Activated CD4-positive, CD25-positive, alpha-beta regulatory T cell treated with anti-CD3 and anti-CD28 coated beads, Interleukin-2, amount 50 U/mL, for 24 hours (primary cell): ENCODE data around the gene DIRAS1.
A peak's percentile ranks its signal among the peaks of the same experiment; 100 is the strongest.

Experiments used
- ATAC-seq, 2 donors: fragments of 150-1000 bp; cut with Tn5 transposase; one replicate each; pipeline ENCODE4 v1.10.0; 2021; ENCODE audit warnings: mild to moderate bottlenecking in 1 of 2, moderate library complexity in 1 of 2

DIRAS1 gene

GRCh38 chr19:2720777-2721569 lies at the start of gene DIRAS1:
Gene DIRAS1 (minus strand): TSS chr19:2721372. CDS start chr19:2717806, 3,566 bp downstream.
- ATAC-seq: no peak

- ATAC-seq: no peak
These were observed 49.2 kb upstream of the DIRAS1 start for GRCh38 chr19:2770055-2771013.

- no peak for ATAC-seq
These were observed 48.0 kb upstream of the DIRAS1 start for GRCh38 chr19:2769218-2769617.

- ATAC-seq: no peak
These were observed 47.4 kb upstream of the DIRAS1 start for GRCh38 chr19:2768365-2769132.

GRCh38 chr19:2767688-2768087 lies 46.5 kb upstream of the DIRAS1 start:
- no peak for ATAC-seq

GRCh38 chr19:2766594-2767372 lies 45.6 kb upstream of the DIRAS1 start:
- ATAC-seq: no peak

- ATAC-seq: no peak
These were observed 44.2 kb upstream of the DIRAS1 start for GRCh38 chr19:2765376-2765775.

GRCh38 chr19:2764945-2765344 lies 43.8 kb upstream of the DIRAS1 start:
- ATAC-seq: no peak

GRCh38 chr19:2763687-2764086 lies 42.5 kb upstream of the DIRAS1 start:
- no peak for ATAC-seq

- no peak for ATAC-seq
These were observed 41.8 kb upstream of the DIRAS1 start for GRCh38 chr19:2762783-2763496.

- ATAC-seq: no peak
These were observed 41.0 kb upstream of the DIRAS1 start for GRCh38 chr19:2761876-2762782.

- ATAC-seq: no peak
These were observed 40.1 kb upstream of the DIRAS1 start for GRCh38 chr19:2761309-2761677.

- ATAC-seq: no peak
These were observed 38.8 kb upstream of the DIRAS1 start for GRCh38 chr19:2759965-2760364.

- ATAC-seq: no peak
These were observed 38.2 kb upstream of the DIRAS1 start for GRCh38 chr19:2759362-2759761.

- peak; percentile 74 to 76 for ATAC-seq
These were observed 37.6 kb upstream of the DIRAS1 start for GRCh38 chr19:2758601-2759313.

- no peak for ATAC-seq
These were observed 36.0 kb upstream of the DIRAS1 start for GRCh38 chr19:2756921-2757881.

GRCh38 chr19:2756477-2756876 lies 35.3 kb upstream of the DIRAS1 start:
- no peak for ATAC-seq

- no peak for ATAC-seq
These were observed 34.6 kb upstream of the DIRAS1 start for GRCh38 chr19:2755811-2756210.

GRCh38 chr19:2755448-2755705 lies 34.2 kb upstream of the DIRAS1 start:
- no peak for ATAC-seq
